Panc1 (cell line): ENCODE results near the gene NYAP2. TPM values are rescaled to one million over a fixed set of nuclear protein-coding genes. Genes with fewer than 3 reads are reported as not detected.

ENCODE experiments used
- ATAC-seq: fragments of 200-7000 bp; cut with Tn5 transposase; 2 replicates; pipeline ENCODE4 v1.9.1; 2020; ENCODE audit warnings: mild to moderate bottlenecking, moderate library complexity
- BruUV-seq: library from RNA; stranded (reverse); fragments of 400-500 nt; replicated peaks from 2 replicates; lab custom pipeline; 2021; lab: Mats Ljungman, UMichigan
- CTCF ChIA-PET: fragments of 300-600 bp; sonication (Branson Sonifier 250); formaldehyde crosslinking; loops from one replicate; lab custom pipeline; 2022; ENCODE audit warnings: antibody characterized with exemption; lab: Charles Lee
- POLR2A ChIA-PET: fragments of 300-600 bp; sonication (Branson Sonifier 250); formaldehyde crosslinking; loops from one replicate; lab custom pipeline; 2022; ENCODE audit warnings: antibody characterized with exemption; lab: Charles Lee
- DNase-seq: peaks from one replicate; pipeline ENCODE4 v3.0.0-alpha.2; 2010; ENCODE audit warnings: low read depth, low spot score
- H3K27ac ChIP-seq: 2 replicates; pipeline ENCODE4 v1.5.1; 2011; ENCODE audit warnings: mild to moderate bottlenecking, low read length, inconsistent platforms
- H3K27me3 ChIP-seq: fragments of 200-500 bp; sonication (Bioruptor generic); 2 replicates; pipeline ENCODE4 v1.6.0; 2014; ENCODE audit warnings: low read length, inconsistent platforms; ENCODE audit not compliant: control insufficient read depth, insufficient read depth
- H3K36me3 ChIP-seq: fragments of 200-500 bp; sonication (Bioruptor generic); 2 replicates; pipeline ENCODE4 v1.5.1; 2014; ENCODE audit warnings: inconsistent platforms, mild to moderate bottlenecking, low read length, moderate library complexity; ENCODE audit not compliant: control insufficient read depth, insufficient read depth
- H3K4me1 ChIP-seq: 2 replicates; pipeline ENCODE4 v1.5.1; 2011; ENCODE audit warnings: inconsistent platforms, mild to moderate bottlenecking, low read length, moderate library complexity; ENCODE audit not compliant: control insufficient read depth, insufficient read depth
- H3K4me3 ChIP-seq, 2 experiments: 2 replicates each; pipeline ENCODE4 v1.5.1; 2011 to 2012; ENCODE audit warnings: low read depth in 2 of 2, low read length in 2 of 2, mild to moderate bottlenecking in 2 of 2, inconsistent platforms in 1 of 2, moderate library complexity in 1 of 2
- H3K9me3 ChIP-seq: fragments of 200-500 bp; sonication (Bioruptor generic); 2 replicates; pipeline ENCODE4 v1.5.1; 2014; ENCODE audit warnings: low read depth, mild to moderate bottlenecking, inconsistent platforms, low read length, moderate library complexity; ENCODE audit not compliant: control insufficient read depth, insufficient read depth
- CTCF ChIP-seq: fragments of 450-650 bp; IDR thresholded peaks from 2 replicates; pipeline ENCODE4 v1.5.1; 2017; ENCODE audit warnings: mild to moderate bottlenecking
- POLR2AphosphoS5 ChIP-seq: IDR thresholded peaks from 2 replicates; pipeline ENCODE4 v1.6.1; 2012; ENCODE audit warnings: mild to moderate bottlenecking, low read depth, low read length, moderate library complexity
- REST ChIP-seq, 2 experiments: IDR thresholded peaks; 2 replicates each; pipeline ENCODE4 v1.6.1; 2011 to 2012; ENCODE audit warnings: low read depth in 2 of 2, control low read depth in 1 of 2, low read length in 1 of 2, mild to moderate bottlenecking in 1 of 2, moderate library complexity in 1 of 2; ENCODE audit not compliant: insufficient read depth in 1 of 2
- SIN3A ChIP-seq: IDR thresholded peaks from 2 replicates; pipeline ENCODE4 v1.6.1; 2012; ENCODE audit warnings: low read depth, mild to moderate bottlenecking, low read length, moderate library complexity, borderline replicate concordance; ENCODE audit not compliant: insufficient read depth
- TCF7L2 ChIP-seq: IDR thresholded peaks from 2 replicates; pipeline ENCODE4 v1.6.1; 2011; ENCODE audit warnings: mild to moderate bottlenecking, low read depth, low read length, inconsistent platforms
- in situ Hi-C: cut with HindIII; loops from 2 replicates; pipeline ENCODE4 v1.10.0; 2016; ENCODE audit warnings: low sequenced_read_pairs, low pct_unique_long_range_greater_than_20kb
- intact Hi-C: fragments of 100-400 bp; cut with micrococcal nuclease; formaldehyde crosslinking; loops from one replicate; pipeline ENCODE4 v1.10.0; 2022; ENCODE audit not compliant: unreplicated experiment
- total RNA-seq: library from RNA; stranded (reverse); gene quantifications from one replicate; pipeline ENCODE4 v1.2.1, GENCODE V29; 2021; ENCODE audit not compliant: unreplicated experiment

Gene NYAP2
- total RNA-seq, 1 experiment from 2014 or later = not detected

- CTCF ChIA-PET = no interaction called here
- POLR2A ChIA-PET = no interaction called here
- TF ChIP-seq SIN3A (no peak), POLR2AphosphoS5 (no peak), TCF7L2 (no peak), REST (IDR thresholded peaks at IDR 0.05; ENCODE audit: insufficient read depth in 1 of 2, low read depth in 2 of 2, low read length in 1 of 2) (no peak), CTCF (no peak)
- no TSS peak for BruUV-seq
- no peak overlapping the region for H3K4me3 ChIP-seq
- no peaks in the 10 kb centered on the region for H3K4me1 ChIP-seq
- no peak for ATAC-seq
- no peak for DNase-seq
- H3K27ac ChIP-seq = no peak overlapping the region
- in situ Hi-C loops = no loop called here
- intact Hi-C loops = no loop called here
- no peaks in the 10 kb centered on the region for H3K36me3 ChIP-seq
- no peaks in the 10 kb centered on the region for H3K27me3 ChIP-seq
- no peaks in the 10 kb centered on the region for H3K9me3 ChIP-seq
These were observed 216.0 kb downstream of the NYAP2 start for GRCh38 chr2:225615514-225615913.

DNA sequence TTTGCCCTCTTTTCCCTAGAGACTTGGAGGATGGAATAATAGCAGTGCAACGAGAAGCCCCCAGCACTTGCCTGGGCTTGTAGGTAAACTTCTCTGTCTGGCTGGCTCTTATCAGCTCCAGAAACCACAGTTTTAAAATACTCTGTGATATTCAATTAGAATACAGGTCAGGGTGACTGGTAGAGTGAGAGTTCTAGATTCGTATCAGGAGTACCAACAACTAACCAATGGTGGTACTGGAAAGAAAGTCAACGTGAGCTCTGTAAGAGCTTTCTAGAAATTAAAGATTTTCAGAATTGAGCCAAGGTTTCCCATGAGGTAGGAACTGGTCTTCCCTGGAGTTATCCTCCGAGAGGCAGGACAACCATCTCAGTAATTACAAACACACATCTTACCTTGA is 216.9 kb downstream of the NYAP2 start:
- ATAC-seq (no peak), DNase-seq (no peak)
- in situ Hi-C loops = no loop called here
- H3K36me3 ChIP-seq = no peaks in the 10 kb centered on the region
- ChIA-PET POLR2A (no interaction called here), CTCF (no interaction called here)
- BruUV-seq = no TSS peak
- no peaks in the 10 kb centered on the region for H3K9me3 ChIP-seq
- no peak overlapping the region for H3K27ac ChIP-seq
- H3K4me1 ChIP-seq = no peaks in the 10 kb centered on the region
- H3K27me3 ChIP-seq = no peaks in the 10 kb centered on the region
- H3K4me3 ChIP-seq = no peak overlapping the region
- TF ChIP-seq POLR2AphosphoS5 (no peak), REST (IDR thresholded peaks at IDR 0.05; ENCODE audit: insufficient read depth in 1 of 2, low read depth in 2 of 2, low read length in 1 of 2) (no peak), TCF7L2 (no peak), SIN3A (no peak), CTCF (no peak)
- intact Hi-C loops = no loop called here
